Cardiac muscle cell (in vitro differentiated cells and primary cell): ENCODE results near the gene MTERF2. TPM values are rescaled to one million over a fixed set of nuclear protein-coding genes. Genes with fewer than 3 reads are reported as not detected.
A peak's percentile ranks its signal among the peaks of the same experiment; 100 is the strongest.

Source experiments
- DNase-seq, 2 donors: peaks; one replicate each; pipeline versions ENCODE4 v3.0.0 to v3.0.0-alpha.2; 2010 to 2017; ENCODE audit warnings: low read depth in 1 of 2, low spot score in 1 of 2
- H3K27ac ChIP-seq: fragments of 200-600 bp; sonication (generic); 2 replicates; pipeline ENCODE4 v1.5.1; 2016
- H3K27me3 ChIP-seq: fragments of 200-600 bp; sonication (generic); 2 replicates; pipeline ENCODE4 v1.6.0; 2016; ENCODE audit warnings: control low read depth
- H3K36me3 ChIP-seq: fragments of 200-600 bp; sonication (generic); 2 replicates; pipeline ENCODE4 v1.5.1; 2016; ENCODE audit warnings: control low read depth
- H3K4me1 ChIP-seq: fragments of 200-600 bp; sonication (generic); 2 replicates; pipeline ENCODE4 v1.8.1; 2017; ENCODE audit warnings: low read depth, mild to moderate bottlenecking, mixed run types
- H3K4me3 ChIP-seq: fragments of 200-600 bp; sonication (generic); 2 replicates; pipeline ENCODE4 v1.5.1; 2016; ENCODE audit warnings: mild to moderate bottlenecking
- H3K9me3 ChIP-seq: fragments of 200-600 bp; sonication (generic); 2 replicates; pipeline ENCODE4 v1.5.1; 2017; ENCODE audit warnings: low read depth, mild to moderate bottlenecking, control low read depth
- CTCF ChIP-seq: IDR thresholded peaks from 2 replicates; pipeline ENCODE4 v1.5.1; 2012; ENCODE audit warnings: low read depth, mild to moderate bottlenecking, low read length
- polyA plus RNA-seq: library from polyadenylated mRNA; unstranded; fragments of >200 nt; fragmentation: Nextera tagmentation; extraction: Ambion mirVana; gene quantifications from 2 replicates; pipeline ENCODE4 v1.2.1, GENCODE V29; 2016
- total RNA-seq: library from RNA; depleted of rRNA; stranded (reverse); fragments of >200 nt; gene quantifications from 2 replicates; pipeline ENCODE4 v1.2.3, GENCODE V29; 2016

The MTERF2 gene
- total and polyA plus RNA-seq, 2 experiments from 2014 or later: 52.0 to 66.1 TPM

GRCh38 chr12:106956048-106956578 is 30.8 kb downstream of the MTERF2 start:
- peak; percentile 11 for TF ChIP-seq CTCF
- H3K9me3 ChIP-seq: no peaks in the 10 kb centered on the region
- DNase-seq: peak in 1 of 2 donors; percentile 80
- peaks cover 15% of the 10 kb centered on the region for H3K4me1 ChIP-seq
- peak overlapping the region; percentile 99 for H3K27ac ChIP-seq
- peak overlapping the region; percentile 91 for H3K4me3 ChIP-seq
- H3K36me3 ChIP-seq: no peaks in the 10 kb centered on the region
- H3K27me3 ChIP-seq: no peaks in the 10 kb centered on the region

- Histone ChIP-seq H3K27me3 (no peaks in the 10 kb centered on the region), H3K4me1 (peaks cover 12% of the 10 kb centered on the region), H3K36me3 (no peaks in the 10 kb centered on the region), H3K27ac (peak within 1 kb of the TSS; percentile 99), H3K4me3 (peak within 1 kb of the TSS; percentile 91), H3K9me3 (no peaks in the 10 kb centered on the region)
- DNase-seq: peak; percentile 99
- TF ChIP-seq CTCF: no peak
Measured at GRCh38 chr12:106955377-106956047, 31.4 kb downstream of the MTERF2 start, which contains the start of gene TMEM263. Gene TMEM263, plus strand, starts transcription at chr12:106955907. Its CDS starts 11,210 bp downstream, at chr12:106967117.

GRCh38 chr12:106954462-106955376 is 32.2 kb downstream of the MTERF2 start:
- H3K27ac ChIP-seq: peak overlapping the region; percentile 99
- no peaks in the 10 kb centered on the region for H3K9me3 ChIP-seq
- DNase-seq: peak in 1 of 2 donors; percentile 50
- H3K36me3 ChIP-seq: no peaks in the 10 kb centered on the region
- no peaks in the 10 kb centered on the region for H3K27me3 ChIP-seq
- no peak for TF ChIP-seq CTCF
- peak overlapping the region; percentile 91 for H3K4me3 ChIP-seq
- peaks cover 12% of the 10 kb centered on the region for H3K4me1 ChIP-seq

GRCh38 chr12:106953352-106954250 is 33.3 kb downstream of the MTERF2 start:
- no peak overlapping the region for H3K27ac ChIP-seq
- no peaks in the 10 kb centered on the region for H3K36me3 ChIP-seq
- TF ChIP-seq CTCF: no peak
- peak overlapping the region; percentile 2 for H3K4me3 ChIP-seq
- no peaks in the 10 kb centered on the region for H3K27me3 ChIP-seq
- DNase-seq: no peak
- H3K4me1 ChIP-seq: peaks cover 9% of the 10 kb centered on the region
- no peaks in the 10 kb centered on the region for H3K9me3 ChIP-seq

- no peak for TF ChIP-seq CTCF
- no peak for DNase-seq
- no peaks in the 10 kb centered on the region for H3K36me3 ChIP-seq
- no peaks in the 10 kb centered on the region for H3K27me3 ChIP-seq
- H3K9me3 ChIP-seq: no peaks in the 10 kb centered on the region
- no peak overlapping the region for H3K4me3 ChIP-seq
- H3K4me1 ChIP-seq: no peaks in the 10 kb centered on the region
- H3K27ac ChIP-seq: no peak overlapping the region
Measured at GRCh38 chr12:106950591-106950990, 36.4 kb downstream of the MTERF2 start.
